ENCODE measurements around the gene RAP1GAP.

RAP1GAP gene

DNA sequence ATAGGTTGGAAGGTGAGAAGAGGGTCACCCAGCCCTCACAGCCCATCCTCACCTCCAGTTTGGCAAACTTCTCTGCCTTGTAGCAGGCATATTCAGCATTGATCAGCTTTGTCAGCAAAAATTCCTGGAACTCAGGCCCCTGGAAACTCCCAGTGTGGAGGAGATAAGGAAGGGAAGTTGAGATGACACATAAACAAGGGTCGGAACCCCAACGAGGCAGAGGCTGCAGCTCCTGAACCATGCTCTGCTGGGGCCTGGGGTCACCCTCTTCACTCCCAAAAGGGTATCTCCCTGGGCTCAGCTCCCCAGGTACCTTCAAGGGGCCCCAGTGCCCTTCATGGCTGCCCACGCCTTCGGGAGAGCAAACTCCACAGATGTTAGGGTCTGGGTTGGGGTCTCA, 60.4 kb downstream of the RAP1GAP start:
- DNase-seq (ENCODE audit: low spot score): no peak

DNA sequence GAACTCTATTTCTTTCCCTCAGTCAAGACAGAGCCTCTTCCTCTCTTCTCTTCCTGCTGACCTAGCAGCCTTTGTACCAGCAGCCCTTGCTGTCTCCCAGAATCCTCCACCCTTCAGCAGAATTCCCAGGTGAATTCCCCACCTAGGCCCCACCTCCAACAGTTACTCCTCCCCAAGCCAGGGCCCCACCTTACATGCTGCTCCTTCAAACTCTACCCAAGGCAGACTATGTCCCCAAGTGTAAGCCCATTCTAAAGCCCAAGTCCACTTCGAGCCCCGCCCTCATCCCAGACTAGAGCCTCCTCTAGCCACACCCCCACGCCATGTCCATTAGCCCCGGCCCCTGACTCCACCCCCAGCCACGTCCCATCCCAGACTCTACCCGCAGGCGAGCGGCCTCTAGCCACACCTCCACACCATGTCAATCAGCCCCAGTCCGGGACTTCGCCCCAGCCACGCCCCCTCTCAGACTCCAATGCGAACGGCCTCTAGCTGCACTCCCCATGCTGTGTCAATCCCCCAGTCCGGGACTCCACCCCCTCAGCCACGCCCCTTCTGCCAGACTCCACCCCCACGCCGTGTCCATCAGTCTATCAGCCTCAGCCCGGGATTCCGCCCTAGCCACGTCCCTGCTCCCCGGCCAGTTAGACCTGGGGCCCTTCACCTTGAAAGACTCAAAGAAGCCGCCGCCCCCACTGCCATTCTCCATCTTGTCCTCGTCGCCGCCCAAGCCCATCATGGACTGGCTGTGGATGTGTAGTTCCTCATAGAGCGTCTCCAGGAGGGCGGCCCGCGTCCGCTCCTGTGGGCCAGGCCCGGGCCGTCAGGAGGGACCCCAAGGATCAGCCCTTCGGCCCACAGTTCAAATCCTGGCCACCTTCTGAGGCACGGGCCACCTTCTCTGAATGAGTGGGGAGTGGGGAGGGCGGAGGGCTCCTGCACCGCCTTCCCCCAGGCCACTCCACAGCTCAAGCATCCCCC, 61.3 kb downstream of the RAP1GAP start:
- DNase-seq (ENCODE audit: low spot score): peak; percentile 99

DNA sequence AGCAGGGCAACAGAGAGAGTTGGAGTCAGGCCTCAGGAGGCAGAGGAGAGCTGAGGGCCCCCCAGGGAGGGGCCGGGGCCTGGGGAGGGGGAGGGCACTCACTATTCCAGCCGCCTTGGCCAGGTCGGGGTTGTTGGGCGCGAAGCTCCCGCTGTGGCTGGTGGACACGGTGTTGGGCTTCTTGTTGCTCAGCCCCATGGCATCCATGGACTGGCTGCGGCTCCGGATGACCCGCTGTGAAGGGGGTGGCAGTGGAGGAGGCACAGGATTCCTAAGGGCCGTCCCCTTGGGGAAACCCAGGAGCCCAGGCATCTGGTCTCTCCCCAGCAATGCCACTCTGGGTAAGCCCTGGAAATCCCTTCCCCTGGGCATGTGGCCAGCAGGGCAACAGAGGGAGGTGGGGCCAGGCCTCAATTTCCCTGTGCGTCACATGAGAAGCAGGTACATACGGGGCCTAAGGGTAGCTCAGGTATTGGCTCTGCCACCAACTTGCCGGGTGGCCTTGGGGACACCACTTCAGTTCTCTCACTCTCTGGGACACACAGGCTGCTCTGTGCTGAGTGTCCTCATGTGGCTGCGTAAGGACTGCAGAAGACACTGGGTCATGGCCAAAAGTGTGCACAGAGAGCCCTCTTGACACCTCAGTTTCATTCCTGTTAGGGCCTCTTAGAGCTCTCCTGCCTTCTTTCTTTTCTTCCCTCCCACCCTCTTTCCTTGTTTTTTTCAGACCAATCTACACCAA, 63.0 kb downstream of the RAP1GAP start:
- DNase-seq (ENCODE audit: low spot score): no peak

DNA sequence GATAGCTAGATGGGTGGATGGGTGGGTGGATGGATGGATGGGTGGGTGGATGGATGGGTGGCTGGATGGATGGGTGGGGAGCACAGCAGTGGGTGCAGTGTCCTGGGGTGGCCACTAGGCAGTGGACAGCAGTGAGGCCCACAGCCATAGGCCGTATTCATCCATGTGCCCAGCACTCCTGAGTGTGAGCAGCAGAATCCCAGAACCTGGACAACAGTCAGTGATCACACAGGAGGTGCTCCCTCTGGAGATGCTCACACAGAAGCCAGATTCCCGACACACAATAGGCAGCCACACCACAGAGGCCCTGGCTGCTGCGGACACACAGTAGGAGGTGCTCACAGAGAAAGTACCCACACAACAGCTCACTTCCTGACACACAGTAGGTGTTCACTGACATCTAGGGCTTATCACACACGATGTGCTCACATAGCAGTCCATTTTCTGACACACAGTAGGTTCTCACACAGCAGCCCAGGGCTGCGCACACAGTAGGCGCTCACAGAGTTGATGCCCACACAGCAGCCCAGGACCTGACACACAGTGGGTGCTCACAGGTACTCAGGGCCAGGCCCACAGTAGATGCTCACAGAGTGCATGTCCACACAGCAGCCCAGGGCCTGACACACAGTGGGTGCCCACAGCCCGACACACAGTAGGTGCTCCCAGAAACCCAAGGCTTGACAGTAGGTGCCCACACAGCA, 64.0 kb downstream of the RAP1GAP start:
- no peak for DNase-seq (ENCODE audit: low spot score)

DNA sequence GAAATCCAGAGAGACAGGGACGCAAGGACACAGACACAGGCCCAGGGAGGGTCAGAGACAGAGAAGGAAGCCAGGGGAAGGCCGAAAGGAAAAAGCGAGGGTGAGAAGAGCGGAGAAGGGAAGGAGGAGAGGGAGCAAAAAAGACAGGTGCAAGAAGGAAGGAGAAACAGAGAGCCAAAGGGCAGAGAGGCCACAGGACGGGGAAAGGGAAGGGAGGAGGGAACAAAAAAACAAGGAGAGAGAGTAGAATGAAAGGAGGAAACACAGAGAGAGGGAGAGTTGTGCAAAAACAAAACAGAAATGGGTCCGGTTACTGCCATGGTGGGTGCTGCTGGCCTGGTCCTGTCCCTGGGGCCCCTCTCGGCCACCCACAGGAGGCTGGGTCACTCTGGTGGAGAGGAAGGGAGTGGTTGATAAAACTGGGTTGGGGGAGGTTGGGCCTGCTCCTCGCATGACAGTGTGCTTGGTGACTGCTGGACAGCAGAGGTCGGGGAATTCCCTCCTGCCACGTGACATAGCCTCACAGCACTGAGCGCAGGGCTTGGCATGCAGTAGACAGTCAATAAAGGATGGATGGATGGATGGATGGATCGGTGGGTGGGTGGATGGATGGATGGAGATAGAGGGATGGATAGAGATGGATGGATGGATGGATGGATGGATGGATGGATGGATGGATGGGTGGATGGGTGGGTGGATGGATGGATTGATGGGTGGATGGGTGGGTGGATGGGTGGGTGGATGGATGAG, 64.8 kb downstream of the RAP1GAP start:
- no peak for DNase-seq (ENCODE audit: low spot score)

GRCh38 chr1:21603177-21604138, 65.7 kb downstream of the RAP1GAP start:
- no peak for DNase-seq (ENCODE audit: low spot score)

DNA sequence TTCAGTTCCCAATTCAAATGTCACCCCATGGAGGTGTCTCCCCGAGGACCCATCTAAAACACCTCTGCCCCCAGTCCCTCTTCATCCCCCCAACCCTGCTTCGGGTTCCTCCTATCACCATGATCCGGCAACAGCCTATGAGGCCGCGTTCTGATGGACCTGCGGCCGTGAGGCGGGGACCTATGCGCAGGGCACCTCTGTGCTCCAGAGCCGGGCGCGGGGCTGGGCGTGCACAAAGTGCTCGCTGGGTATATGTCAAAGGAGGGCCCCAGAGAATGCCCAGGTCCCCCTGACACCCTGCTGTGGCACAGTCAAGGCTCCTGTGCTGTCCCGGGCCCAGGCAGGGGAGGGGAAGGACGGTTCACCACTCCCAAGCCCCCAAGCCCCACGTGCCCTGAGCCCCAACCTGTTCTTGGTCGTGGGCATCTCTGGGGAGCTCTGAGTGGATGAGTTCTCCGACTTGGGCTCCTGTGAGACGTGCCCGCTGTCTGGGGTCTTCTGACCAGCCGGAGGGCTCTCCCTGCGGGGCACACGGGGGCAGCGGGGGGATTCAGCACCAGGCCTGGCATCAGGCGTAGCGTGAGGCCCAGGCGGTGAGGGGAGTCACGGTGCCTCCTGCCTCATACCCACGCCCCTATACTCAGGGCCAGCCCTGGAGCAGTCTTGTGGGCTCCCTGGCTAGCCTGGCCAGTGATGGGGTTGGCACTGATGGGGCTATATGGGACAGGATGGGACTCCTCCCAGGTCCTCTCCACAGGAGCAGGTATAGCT, 67.7 kb downstream of the RAP1GAP start:
- DNase-seq (ENCODE audit: low spot score): no peak

DNA sequence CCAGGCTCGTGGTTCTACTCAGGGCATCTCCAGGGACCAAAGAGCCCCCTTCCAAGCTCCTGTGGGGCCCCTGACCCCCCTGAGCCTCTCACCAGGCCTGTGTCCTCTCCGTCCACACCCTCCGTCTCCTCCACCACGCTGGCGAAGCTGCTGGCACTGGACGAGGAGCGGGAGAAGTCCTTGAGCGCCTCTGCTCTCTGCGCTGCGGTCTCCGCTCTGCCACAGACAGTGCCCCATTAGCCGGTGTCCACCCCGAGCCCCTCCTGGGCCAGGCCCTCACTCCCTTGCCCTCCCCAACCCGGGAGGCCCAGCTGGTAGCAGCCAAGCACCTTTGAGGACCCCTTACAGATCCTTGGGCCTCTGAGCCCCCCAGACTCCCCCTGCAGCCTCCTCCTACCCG, 69.8 kb downstream of the RAP1GAP start:
- no peak for DNase-seq (ENCODE audit: low spot score)

GRCh38 chr1:21598904-21599303, 70.3 kb downstream of the RAP1GAP start:
- no peak for DNase-seq (ENCODE audit: low spot score)

DNA sequence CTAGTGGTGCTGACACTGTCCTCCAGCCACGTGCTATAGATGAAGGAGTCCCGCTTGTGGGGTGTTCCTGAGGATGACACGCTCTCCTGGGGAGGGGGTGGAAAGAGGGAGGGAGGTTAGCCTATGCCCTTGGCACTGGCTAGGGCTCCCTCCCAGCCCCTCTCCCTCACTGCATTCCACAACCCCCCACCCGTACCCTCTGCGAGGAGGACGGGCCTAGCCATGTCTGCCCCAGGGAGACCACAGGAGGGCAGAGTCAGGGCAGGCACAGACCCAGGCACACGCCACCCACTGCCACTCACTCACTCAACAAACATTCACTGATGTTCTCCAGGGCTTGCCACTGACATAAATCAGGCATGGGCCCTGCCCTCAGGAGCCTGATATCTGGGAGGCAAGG, 70.7 kb downstream of the RAP1GAP start:
- DNase-seq (ENCODE audit: low spot score): no peak

GRCh38 chr1:21597753-21598152, 71.4 kb downstream of the RAP1GAP start:
- DNase-seq (ENCODE audit: low spot score): no peak

DNA sequence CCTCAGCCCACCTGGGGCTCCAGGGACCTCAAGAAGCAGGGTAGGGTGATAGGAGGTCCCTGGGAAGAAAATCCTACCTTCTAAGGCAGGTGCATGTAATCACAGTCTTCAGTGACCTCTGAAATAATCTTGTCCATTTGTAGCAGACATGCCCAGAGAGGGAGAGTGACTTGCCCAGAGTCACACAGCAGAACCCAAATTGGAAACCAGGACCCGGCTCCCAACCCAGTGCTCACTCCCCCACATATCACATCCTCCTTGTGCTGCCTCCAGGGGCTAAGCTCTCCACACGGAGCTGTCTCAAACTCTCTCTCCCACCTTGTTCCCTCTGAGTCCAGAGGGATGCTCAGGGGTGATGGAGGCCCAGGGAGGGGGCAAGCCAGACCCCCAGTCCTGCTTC, 72.5 kb downstream of the RAP1GAP start:
- DNase-seq (ENCODE audit: low spot score): no peak

DNA sequence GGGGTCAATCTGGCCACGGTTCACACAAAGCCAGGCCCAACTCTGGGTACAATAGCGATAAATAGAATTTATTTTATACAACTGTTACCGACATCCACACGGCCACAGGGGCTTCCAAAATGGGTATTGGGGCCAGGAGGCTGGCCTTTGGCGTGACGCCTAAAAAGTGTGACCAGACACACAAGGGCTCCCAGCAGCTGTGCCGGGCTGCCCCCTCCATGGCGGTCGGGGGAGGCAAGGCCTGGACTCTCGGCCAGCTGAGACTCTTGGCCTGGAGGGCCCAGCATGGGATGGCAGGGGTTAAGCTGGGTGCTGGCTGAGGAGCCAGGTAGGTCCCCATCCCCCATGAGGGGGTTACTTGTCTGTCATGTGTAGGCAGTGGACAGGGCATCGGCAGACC, 73.0 kb downstream of the RAP1GAP start:
- DNase-seq (ENCODE audit: low spot score): no peak

DNA sequence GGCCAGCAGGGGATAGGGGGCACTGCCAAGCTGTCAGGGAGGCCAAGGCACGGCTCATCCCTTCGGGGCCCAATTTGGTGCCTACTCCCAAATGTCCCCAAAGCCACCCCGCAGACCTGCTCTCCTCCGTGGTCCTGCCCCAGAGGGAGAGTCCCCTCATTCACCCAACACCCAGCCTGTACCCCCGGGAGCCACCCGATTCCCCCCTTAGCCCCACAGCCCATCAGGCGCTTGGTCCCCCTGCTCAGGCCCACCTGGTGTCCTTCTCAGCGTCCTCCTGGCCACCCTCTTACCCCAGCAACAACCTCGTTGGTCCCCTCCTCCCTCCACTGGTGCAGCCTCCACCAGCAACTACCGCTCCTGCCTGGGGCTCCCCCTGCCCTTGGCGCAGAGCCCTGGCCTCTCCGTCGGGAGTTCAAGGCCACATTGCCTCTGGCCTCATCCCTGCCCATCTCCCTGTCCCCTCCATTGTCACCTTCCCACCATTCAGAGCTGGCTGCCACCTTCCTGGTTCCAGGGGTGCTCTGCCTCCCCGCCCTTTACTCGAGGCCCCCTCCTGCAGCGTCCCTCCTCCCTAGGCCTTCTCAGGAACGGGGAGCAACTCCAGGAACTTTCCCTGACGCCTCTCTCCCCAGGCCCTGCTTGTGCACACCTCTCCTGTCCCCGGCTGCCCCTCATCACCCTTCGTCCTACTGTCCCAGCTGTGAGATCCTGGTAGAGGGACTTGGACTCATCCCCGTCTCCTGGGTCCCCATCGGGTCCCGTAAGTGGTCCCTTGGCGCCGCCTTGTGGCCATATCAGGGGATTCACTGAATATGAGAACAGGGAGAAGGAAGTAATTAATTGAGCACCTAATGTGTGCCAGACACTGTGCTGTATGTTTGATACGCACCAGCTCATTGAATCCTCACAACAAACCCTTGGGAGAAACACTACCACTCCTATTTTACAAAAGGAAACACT, 73.9 kb downstream of the RAP1GAP start:
- DNase-seq (ENCODE audit: low spot score): peak; percentile 82

GRCh38 chr1:21594501-21594900, 74.7 kb downstream of the RAP1GAP start:
- no peak for DNase-seq (ENCODE audit: low spot score)

DNA sequence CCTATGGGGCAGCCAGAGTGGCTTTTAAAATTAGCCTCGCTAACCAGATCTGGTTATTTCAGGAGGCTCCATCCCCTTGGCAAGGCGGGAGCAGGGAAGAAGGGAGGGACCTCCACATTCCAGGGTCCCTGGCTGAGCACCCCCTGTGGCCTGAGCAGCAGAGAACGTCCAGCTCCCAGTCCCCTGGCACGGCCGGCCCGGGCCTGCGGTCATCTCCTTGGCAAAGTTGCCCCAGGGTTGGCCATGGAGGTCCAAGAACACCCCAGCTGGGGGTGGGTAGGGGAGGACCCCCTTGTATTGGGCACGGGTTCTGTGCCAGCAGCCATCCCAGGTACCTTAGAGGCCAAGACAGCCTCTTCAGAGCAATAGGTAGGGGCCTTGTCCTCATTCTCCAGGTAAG, 75.9 kb downstream of the RAP1GAP start:
- no peak for DNase-seq (ENCODE audit: low spot score)

DNA sequence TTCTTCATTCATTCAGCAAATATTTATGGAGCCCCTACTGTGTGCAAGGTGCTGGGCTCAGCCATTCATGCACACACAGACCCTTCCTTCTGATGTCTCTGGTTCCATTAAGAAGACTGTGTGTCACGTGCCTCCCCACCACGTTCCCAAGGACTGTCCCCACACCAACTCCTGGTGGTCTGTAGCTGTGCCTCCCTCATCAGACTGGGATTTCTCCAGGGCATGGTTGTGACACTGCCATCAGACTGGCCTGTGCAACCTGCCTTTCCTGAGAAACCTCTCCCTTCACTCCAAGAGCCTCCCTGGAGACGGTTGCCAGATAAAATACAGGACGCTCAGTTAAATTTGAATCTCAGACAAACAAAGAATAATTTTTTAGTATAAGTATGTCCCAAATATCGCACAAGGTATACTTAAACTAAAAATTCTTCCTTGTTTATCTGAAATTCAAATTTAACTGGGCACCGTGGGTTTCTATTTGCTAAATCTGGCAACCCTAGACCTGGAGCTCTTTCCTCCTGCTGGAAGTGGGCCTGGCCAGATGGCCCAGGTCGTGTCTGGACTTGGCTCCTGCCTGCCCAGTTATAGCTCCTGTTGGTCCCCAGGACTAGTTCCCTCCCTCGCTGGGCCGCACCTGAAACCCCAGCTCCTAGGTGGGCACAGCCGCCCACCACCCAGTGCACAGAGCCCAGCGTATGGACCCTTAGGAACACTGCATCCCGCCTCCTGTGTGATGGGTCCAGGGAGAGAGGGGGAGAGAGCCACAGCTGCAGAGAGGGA, 76.9 kb downstream of the RAP1GAP start:
- DNase-seq (ENCODE audit: low spot score): no peak

- DNase-seq (ENCODE audit: low spot score): no peak
Measured at GRCh38 chr1:21590934-21591333, 78.2 kb downstream of the RAP1GAP start.

Measured in HuH-7 (cell line).